ENCODE measurements around the gene LIPC. TPM values are rescaled to one million over a fixed set of nuclear protein-coding genes. Genes with fewer than 3 reads are reported as not detected.

The LIPC gene
- total RNA-seq, 1 experiment from 2014 or later = not detected

GRCh38 chr15:58413253-58413652 lies 18.5 kb upstream of the LIPC start:
- H3K9me3 ChIP-seq (ENCODE audit: low read depth, low read length, poor library complexity, severe bottlenecking) = no peaks in the 10 kb centered on the region
- DNase-seq (ENCODE audit: low spot score) = no peak
- intact Hi-C loops (cut with micrococcal nuclease; ENCODE audit: unreplicated experiment) = no loop called here
- TF ChIP-seq EZH2 (IDR thresholded peaks at IDR 0.05; ENCODE audit: borderline replicate concordance, low read depth, low read length, poor library complexity, severe bottlenecking) (no peak), CTCF (conservative IDR thresholded peaks at IDR 0.05; ENCODE audit: low read depth, low read length) (no peak)
- H3K27me3 ChIP-seq (replicated peaks; ENCODE audit: insufficient read depth, low read depth, low read length, poor library complexity) = no peaks in the 10 kb centered on the region
- BruUV-seq (replicated peaks) = no TSS peak
- no peak overlapping the region for H3K27ac ChIP-seq (ENCODE audit: low read depth, low read length, poor library complexity, severe bottlenecking)
- H3K36me3 ChIP-seq (ENCODE audit: insufficient read depth, low read length, poor library complexity, severe bottlenecking) = no peaks in the 10 kb centered on the region
- POLR2A ChIA-PET (ENCODE audit: low non-redundant PET) = no interaction called here
- no peaks in the 10 kb centered on the region for H3K4me1 ChIP-seq (ENCODE audit: insufficient read depth, low read length, poor library complexity, severe bottlenecking)
- H3K4me3 ChIP-seq (ENCODE audit: low read depth, low read length, poor library complexity, severe bottlenecking) = no peak overlapping the region
- CTCF ChIA-PET = no interaction called here

- Histone ChIP-seq H3K9me3 (ENCODE audit: low read depth, low read length, poor library complexity, severe bottlenecking) (no peaks in the 10 kb centered on the region), H3K36me3 (ENCODE audit: insufficient read depth, low read length, poor library complexity, severe bottlenecking) (no peaks in the 10 kb centered on the region), H3K27ac (ENCODE audit: low read depth, low read length, poor library complexity, severe bottlenecking) (no peak overlapping the region), H3K4me3 (ENCODE audit: low read depth, low read length, poor library complexity, severe bottlenecking) (no peak overlapping the region), H3K4me1 (ENCODE audit: insufficient read depth, low read length, poor library complexity, severe bottlenecking) (no peaks in the 10 kb centered on the region), H3K27me3 (replicated peaks; ENCODE audit: insufficient read depth, low read depth, low read length, poor library complexity) (no peaks in the 10 kb centered on the region)
- no TSS peak for BruUV-seq (replicated peaks)
- DNase-seq (ENCODE audit: low spot score) = no peak
- TF ChIP-seq EZH2 (IDR thresholded peaks at IDR 0.05; ENCODE audit: borderline replicate concordance, low read depth, low read length, poor library complexity, severe bottlenecking) = no peak
- TF ChIP-seq CTCF (conservative IDR thresholded peaks at IDR 0.05; ENCODE audit: low read depth, low read length) = no peak
- intact Hi-C loops (cut with micrococcal nuclease; ENCODE audit: unreplicated experiment) = no loop called here
- ChIA-PET CTCF (interaction anchor here (0.7 kb wide), 1 partner anchor 327 kb away, joined by 5 read pairs; no protein-coding TSS in a partner anchor), POLR2A (ENCODE audit: low non-redundant PET) (no interaction called here)
Observed at GRCh38 chr15:58415636-58416035, 16.2 kb upstream of the LIPC start.

- no TSS peak for BruUV-seq (replicated peaks)
- Histone ChIP-seq H3K27me3 (replicated peaks; ENCODE audit: insufficient read depth, low read depth, low read length, poor library complexity) (no peaks in the 10 kb centered on the region), H3K4me3 (ENCODE audit: low read depth, low read length, poor library complexity, severe bottlenecking) (no peak overlapping the region), H3K9me3 (ENCODE audit: low read depth, low read length, poor library complexity, severe bottlenecking) (no peaks in the 10 kb centered on the region), H3K4me1 (ENCODE audit: insufficient read depth, low read length, poor library complexity, severe bottlenecking) (no peaks in the 10 kb centered on the region), H3K27ac (ENCODE audit: low read depth, low read length, poor library complexity, severe bottlenecking) (no peak overlapping the region), H3K36me3 (ENCODE audit: insufficient read depth, low read length, poor library complexity, severe bottlenecking) (no peaks in the 10 kb centered on the region)
- no peak for TF ChIP-seq EZH2 (IDR thresholded peaks at IDR 0.05; ENCODE audit: borderline replicate concordance, low read depth, low read length, poor library complexity, severe bottlenecking)
- no peak for TF ChIP-seq CTCF (conservative IDR thresholded peaks at IDR 0.05; ENCODE audit: low read depth, low read length)
- CTCF ChIA-PET = no interaction called here
- POLR2A ChIA-PET (ENCODE audit: low non-redundant PET) = no interaction called here
- intact Hi-C loops (cut with micrococcal nuclease; ENCODE audit: unreplicated experiment) = no loop called here
- DNase-seq (ENCODE audit: low spot score) = no peak
Observed at GRCh38 chr15:58416963-58417362, 14.8 kb upstream of the LIPC start.

Measured in A673 (cell line).